K562 (cell line): ENCODE results near the gene MRPL11. TPM values are rescaled to one million over a fixed set of nuclear protein-coding genes. Genes with fewer than 3 reads are reported as not detected.

Experiments used
- ASH1L ChIP-seq: fragments of 450-650 bp; IDR thresholded peaks from 2 replicates; pipeline ENCODE4 v1.6.1; 2018; ENCODE audit warnings: borderline replicate concordance, mild to moderate bottlenecking, low read depth; ENCODE audit not compliant: partially characterized antibody
- BHLHE40 ChIP-seq: IDR thresholded peaks from 2 replicates; pipeline ENCODE4 v1.6.1; 2011; ENCODE audit warnings: low read length, improper control_type of control experiment
- CBX5 ChIP-seq: IDR thresholded peaks from 2 replicates; pipeline ENCODE4 v1.6.1; 2014; ENCODE audit warnings: low read depth, borderline replicate concordance
- MED1 ChIP-seq: sonication (generic); formaldehyde crosslinking; IDR thresholded peaks from 2 replicates; pipeline ENCODE4 v1.8.1; 2023; ENCODE audit warnings: missing genetic modification reagents, borderline replicate concordance
- MTA1 ChIP-seq: fragments of 450-650 bp; IDR thresholded peaks from 2 replicates; pipeline ENCODE4 v1.6.1; 2017; ENCODE audit warnings: borderline replicate concordance
- NR2C2 ChIP-seq, 2 experiments: fragments of 200-800 bp in 1 of 2; sonication (Bioruptor generic) in 1 of 2; sonication (generic) in 1 of 2; formaldehyde crosslinking in 1 of 2; IDR thresholded peaks; 2 replicates each; pipeline versions ENCODE4 v1.6.1 to v1.8.0; 2016 to 2022; ENCODE audit warnings: mild to moderate bottlenecking in 1 of 2, missing compliant biosample characterization in 1 of 2, missing genetic modification characterization in 1 of 2, missing genetic modification reagents in 1 of 2
- NRF1 ChIP-seq, 2 experiments: fragments of 450-650 bp; IDR thresholded peaks in 1 of 2; conservative IDR thresholded peaks in 1 of 2; 2 replicates each; pipeline ENCODE4 v1.6.1; 2014; ENCODE audit warnings: mild to moderate bottlenecking in 2 of 2
- RBM25 ChIP-seq: fragments of 200-400 bp; formaldehyde crosslinking; IDR thresholded peaks from 2 replicates; pipeline ENCODE4 v1.6.1; 2018; ENCODE audit warnings: low read length, low read depth, moderate library complexity; ENCODE audit not compliant: severe bottlenecking
- RCOR1 ChIP-seq, 2 experiments: IDR thresholded peaks; 2 replicates each; pipeline ENCODE4 v1.6.1; 2012; ENCODE audit warnings: low read depth in 2 of 2, low read length in 2 of 2, borderline replicate concordance in 1 of 2, improper control_type of control experiment in 1 of 2
- TFAM ChIP-seq: fragments of 250-450 bp; sonication (Bioruptor Pico); conservative IDR thresholded peaks from 2 replicates; pipeline ENCODE4 v1.5.0; 2021; ENCODE audit warnings: mild to moderate bottlenecking, moderate library complexity
- ZNF311 ChIP-seq: fragments of 250-450 bp; sonication (Bioruptor Pico); IDR thresholded peaks from 2 replicates; pipeline ENCODE4 v1.4.0; 2020; ENCODE audit warnings: mild to moderate bottlenecking, moderate library complexity
- ZNF77 ChIP-seq: fragments of 250-450 bp; sonication (Bioruptor Pico); IDR thresholded peaks from 2 replicates; pipeline ENCODE4 v1.5.0; 2020
- polyA plus RNA-seq, 8 experiments: library from polyadenylated mRNA; depleted of rRNA in 4 of 8; stranded (reverse) in 5 of 8; unstranded in 3 of 8; fragments of >200 nt; fragmentation: Nextera tagmentation in 2 of 8; fragmentation: Illumina TruSeq in 1 of 8; extraction: Ambion mirVana in 2 of 8; extraction: Trizol in 1 of 8; gene quantifications; 2 replicates each; pipeline versions ENCODE4 v1.2.1 to v1.2.3, GENCODE V29; 2011 to 2014; ENCODE audit warnings: inconsistent platforms in 1 of 8, missing spikeins in 1 of 8
- total RNA-seq, 7 experiments: library from RNA; depleted of rRNA in 6 of 7; stranded (reverse); fragments of >200 nt in 6 of 7; fragmentation: Illumina TruSeq in 2 of 7; extraction: Trizol in 2 of 7; gene quantifications; 2 replicates each; pipeline versions ENCODE4 v1.2.1 to v1.2.3, GENCODE V29; 2011 to 2021; ENCODE audit warnings: low replicate concordance in 1 of 7
- TF ChIP-seq, protein P1 (sequence below): fragments of 450-650 bp; IDR thresholded peaks from 2 replicates; pipeline ENCODE4 v1.6.1; 2016; ENCODE audit warnings: borderline replicate concordance
- TF ChIP-seq, protein P2 (sequence below): sonication (generic); formaldehyde crosslinking; IDR thresholded peaks from 2 replicates; pipeline ENCODE4 v1.4.0; 2020; ENCODE audit warnings: mild to moderate bottlenecking, missing genetic modification reagents
- TF ChIP-seq, protein P3 (sequence below): fragments of 250-450 bp; sonication (Bioruptor Pico); IDR thresholded peaks from 2 replicates; pipeline ENCODE4 v1.4.0; 2020
- TF ChIP-seq, protein P4 (sequence below): fragments of 250-450 bp; sonication (Bioruptor Pico); IDR thresholded peaks from 2 replicates; pipeline ENCODE4 v1.4.0; 2020

The MRPL11 gene
- total and polyA plus RNA-seq, 9 of the 15 experiments (the other 6 are each of a cell fraction or from before 2014, with no cell fraction given) = 33.0 to 173 (median 91.9) TPM

DNA sequence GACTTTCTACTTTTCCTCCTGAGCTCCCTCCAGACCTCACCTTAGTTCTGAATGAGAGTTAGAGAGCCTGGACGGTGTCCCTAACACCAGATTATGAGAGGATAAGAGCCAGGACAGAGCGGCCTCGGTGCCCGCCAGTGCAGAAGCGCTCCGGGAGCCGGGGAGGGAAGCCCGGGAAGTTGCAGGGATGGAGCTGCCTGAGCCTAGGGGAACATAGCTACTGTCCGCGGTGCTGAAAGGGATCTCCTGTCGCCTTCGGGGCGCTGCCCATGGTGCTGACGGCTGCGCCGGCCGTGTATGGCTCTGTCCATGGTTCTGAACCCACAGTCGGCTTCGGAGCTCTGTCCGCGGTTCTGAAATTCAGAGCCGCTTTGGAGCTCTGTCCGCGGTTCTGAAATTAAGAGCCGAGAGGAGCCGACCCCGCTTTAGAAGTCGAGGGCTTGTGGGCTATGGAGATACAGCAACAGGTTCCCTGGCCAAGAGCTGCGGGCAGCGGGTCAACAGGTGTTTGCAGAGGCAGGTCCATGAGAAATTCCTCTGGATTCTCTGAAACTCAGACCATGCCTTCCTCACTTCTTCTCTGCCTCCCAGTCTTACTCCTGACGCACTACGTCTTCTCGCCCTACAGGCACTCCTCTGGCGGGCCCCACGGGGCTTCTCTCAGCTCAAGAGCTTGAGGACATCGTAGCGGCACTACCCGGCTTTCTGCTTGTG lies 17.0 kb downstream of the MRPL11 start (continued):
- TF ChIP-seq, protein P1, sequence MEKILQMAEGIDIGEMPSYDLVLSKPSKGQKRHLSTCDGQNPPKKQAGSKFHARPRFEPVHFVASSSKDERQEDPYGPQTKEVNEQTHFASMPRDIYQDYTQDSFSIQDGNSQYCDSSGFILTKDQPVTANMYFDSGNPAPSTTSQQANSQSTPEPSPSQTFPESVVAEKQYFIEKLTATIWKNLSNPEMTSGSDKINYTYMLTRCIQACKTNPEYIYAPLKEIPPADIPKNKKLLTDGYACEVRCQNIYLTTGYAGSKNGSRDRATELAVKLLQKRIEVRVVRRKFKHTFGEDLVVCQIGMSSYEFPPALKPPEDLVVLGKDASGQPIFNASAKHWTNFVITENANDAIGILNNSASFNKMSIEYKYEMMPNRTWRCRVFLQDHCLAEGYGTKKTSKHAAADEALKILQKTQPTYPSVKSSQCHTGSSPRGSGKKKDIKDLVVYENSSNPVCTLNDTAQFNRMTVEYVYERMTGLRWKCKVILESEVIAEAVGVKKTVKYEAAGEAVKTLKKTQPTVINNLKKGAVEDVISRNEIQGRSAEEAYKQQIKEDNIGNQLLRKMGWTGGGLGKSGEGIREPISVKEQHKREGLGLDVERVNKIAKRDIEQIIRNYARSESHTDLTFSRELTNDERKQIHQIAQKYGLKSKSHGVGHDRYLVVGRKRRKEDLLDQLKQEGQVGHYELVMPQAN = peak; percentile 100
- TF ChIP-seq BHLHE40 (no peak), RBM25 (no peak), ASH1L (no peak), NR2C2 (CRISPR knock-in tag; IDR thresholded peaks at IDR 0.05) (peak; percentile 98), NR2C2 (tag; IDR thresholded peaks at IDR 0.05) (peak; percentile 67; the same call in 1 of the 2 replicates), NRF1 (conservative IDR thresholded peaks at IDR 0.05 in 1 of 2, IDR thresholded peaks at IDR 0.05 in 1 of 2) (peak in 1 of 2 experiments; percentile 36; a peak in 1 of 4 replicates), MTA1 (peak; percentile 84), CBX5 (peak; percentile 78; the same call in 1 of the 2 replicates), TFAM (CRISPR knock-in tag) (no peak), MED1 (CRISPR knock-in tag) (peak; percentile 100), ZNF311 (CRISPR knock-in tag) (peak; percentile 98), ZNF77 (CRISPR knock-in tag) (no peak), RCOR1 (IDR thresholded peaks at IDR 0.05; ENCODE audit: borderline replicate concordance in 1 of 2, low read depth in 2 of 2, low read length in 2 of 2) (peak; percentile 75 to 100; a peak in 3 of 4 replicates)
- TF ChIP-seq, protein P2, sequence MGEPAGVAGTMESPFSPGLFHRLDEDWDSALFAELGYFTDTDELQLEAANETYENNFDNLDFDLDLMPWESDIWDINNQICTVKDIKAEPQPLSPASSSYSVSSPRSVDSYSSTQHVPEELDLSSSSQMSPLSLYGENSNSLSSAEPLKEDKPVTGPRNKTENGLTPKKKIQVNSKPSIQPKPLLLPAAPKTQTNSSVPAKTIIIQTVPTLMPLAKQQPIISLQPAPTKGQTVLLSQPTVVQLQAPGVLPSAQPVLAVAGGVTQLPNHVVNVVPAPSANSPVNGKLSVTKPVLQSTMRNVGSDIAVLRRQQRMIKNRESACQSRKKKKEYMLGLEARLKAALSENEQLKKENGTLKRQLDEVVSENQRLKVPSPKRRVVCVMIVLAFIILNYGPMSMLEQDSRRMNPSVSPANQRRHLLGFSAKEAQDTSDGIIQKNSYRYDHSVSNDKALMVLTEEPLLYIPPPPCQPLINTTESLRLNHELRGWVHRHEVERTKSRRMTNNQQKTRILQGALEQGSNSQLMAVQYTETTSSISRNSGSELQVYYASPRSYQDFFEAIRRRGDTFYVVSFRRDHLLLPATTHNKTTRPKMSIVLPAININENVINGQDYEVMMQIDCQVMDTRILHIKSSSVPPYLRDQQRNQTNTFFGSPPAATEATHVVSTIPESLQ (CRISPR knock-in tag) = peak; percentile 100
- TF ChIP-seq, protein P3, sequence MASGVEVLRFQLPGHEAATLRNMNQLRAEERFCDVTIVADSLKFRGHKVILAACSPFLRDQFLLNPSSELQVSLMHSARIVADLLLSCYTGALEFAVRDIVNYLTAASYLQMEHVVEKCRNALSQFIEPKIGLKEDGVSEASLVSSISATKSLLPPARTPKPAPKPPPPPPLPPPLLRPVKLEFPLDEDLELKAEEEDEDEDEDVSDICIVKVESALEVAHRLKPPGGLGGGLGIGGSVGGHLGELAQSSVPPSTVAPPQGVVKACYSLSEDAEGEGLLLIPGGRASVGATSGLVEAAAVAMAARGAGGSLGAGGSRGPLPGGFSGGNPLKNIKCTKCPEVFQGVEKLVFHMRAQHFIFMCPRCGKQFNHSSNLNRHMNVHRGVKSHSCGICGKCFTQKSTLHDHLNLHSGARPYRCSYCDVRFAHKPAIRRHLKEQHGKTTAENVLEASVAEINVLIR = peak; percentile 87
- TF ChIP-seq, protein P4, sequence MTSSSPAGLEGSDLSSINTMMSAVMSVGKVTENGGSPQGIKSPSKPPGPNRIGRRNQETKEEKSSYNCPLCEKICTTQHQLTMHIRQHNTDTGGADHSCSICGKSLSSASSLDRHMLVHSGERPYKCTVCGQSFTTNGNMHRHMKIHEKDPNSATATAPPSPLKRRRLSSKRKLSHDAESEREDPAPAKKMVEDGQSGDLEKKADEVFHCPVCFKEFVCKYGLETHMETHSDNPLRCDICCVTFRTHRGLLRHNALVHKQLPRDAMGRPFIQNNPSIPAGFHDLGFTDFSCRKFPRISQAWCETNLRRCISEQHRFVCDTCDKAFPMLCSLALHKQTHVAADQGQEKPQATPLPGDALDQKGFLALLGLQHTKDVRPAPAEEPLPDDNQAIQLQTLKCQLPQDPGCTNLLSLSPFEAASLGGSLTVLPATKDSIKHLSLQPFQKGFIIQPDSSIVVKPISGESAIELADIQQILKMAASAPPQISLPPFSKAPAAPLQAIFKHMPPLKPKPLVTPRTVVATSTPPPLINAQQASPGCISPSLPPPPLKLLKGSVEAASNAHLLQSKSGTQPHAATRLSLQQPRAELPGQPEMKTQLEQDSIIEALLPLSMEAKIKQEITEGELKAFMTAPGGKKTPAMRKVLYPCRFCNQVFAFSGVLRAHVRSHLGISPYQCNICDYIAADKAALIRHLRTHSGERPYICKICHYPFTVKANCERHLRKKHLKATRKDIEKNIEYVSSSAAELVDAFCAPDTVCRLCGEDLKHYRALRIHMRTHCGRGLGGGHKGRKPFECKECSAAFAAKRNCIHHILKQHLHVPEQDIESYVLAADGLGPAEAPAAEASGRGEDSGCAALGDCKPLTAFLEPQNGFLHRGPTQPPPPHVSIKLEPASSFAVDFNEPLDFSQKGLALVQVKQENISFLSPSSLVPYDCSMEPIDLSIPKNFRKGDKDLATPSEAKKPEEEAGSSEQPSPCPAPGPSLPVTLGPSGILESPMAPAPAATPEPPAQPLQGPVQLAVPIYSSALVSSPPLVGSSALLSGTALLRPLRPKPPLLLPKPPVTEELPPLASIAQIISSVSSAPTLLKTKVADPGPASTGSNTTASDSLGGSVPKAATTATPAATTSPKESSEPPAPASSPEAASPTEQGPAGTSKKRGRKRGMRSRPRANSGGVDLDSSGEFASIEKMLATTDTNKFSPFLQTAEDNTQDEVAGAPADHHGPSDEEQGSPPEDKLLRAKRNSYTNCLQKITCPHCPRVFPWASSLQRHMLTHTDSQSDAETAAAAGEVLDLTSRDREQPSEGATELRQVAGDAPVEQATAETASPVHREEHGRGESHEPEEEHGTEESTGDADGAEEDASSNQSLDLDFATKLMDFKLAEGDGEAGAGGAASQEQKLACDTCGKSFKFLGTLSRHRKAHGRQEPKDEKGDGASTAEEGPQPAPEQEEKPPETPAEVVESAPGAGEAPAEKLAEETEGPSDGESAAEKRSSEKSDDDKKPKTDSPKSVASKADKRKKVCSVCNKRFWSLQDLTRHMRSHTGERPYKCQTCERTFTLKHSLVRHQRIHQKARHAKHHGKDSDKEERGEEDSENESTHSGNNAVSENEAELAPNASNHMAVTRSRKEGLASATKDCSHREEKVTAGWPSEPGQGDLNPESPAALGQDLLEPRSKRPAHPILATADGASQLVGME = peak; percentile 98
